Activated naive CD4-positive, alpha-beta T cell treated with anti-CD3 and anti-CD28 coated beads, Interleukin-2, amount 10 ng/mL, durations not matched to agents 7 days and 5 days (primary cell): Measurements from ENCODE around the gene DTNBP1.
A peak's percentile ranks its signal among the peaks of the same experiment; 100 is the strongest.

Experiments used
- CTCF ChIA-PET: fragments of 350-600 bp; sonication (Branson Sonifier 250); formaldehyde crosslinking; loops from one replicate; lab custom pipeline; 2021; ENCODE audit warnings: antibody characterized with exemption; lab: Charles Lee
- DNase-seq: peaks from one replicate; pipeline ENCODE4 v3.0.0-alpha.2; 2020
- H3K27ac Mint-ChIP-seq: one replicate; pipeline ENCODE4 v1.8.0; 2021; ENCODE audit warnings: mild to moderate bottlenecking, moderate library complexity, mixed read lengths
- H3K27me3 Mint-ChIP-seq: one replicate; pipeline ENCODE4 v1.8.0; 2021; ENCODE audit warnings: mild to moderate bottlenecking, mixed read lengths
- H3K36me3 Mint-ChIP-seq: one replicate; pipeline ENCODE4 v1.8.0; 2021; ENCODE audit warnings: mixed read lengths
- H3K4me1 Mint-ChIP-seq: one replicate; pipeline ENCODE4 v1.8.0; 2021; ENCODE audit warnings: mixed read lengths
- H3K4me3 Mint-ChIP-seq: one replicate; pipeline ENCODE4 v1.8.0; 2021; ENCODE audit warnings: mild to moderate bottlenecking, moderate library complexity, mixed read lengths
- H3K9me3 Mint-ChIP-seq: one replicate; pipeline ENCODE4 v1.8.0; 2021; ENCODE audit warnings: mixed read lengths

DTNBP1 gene, protein sequence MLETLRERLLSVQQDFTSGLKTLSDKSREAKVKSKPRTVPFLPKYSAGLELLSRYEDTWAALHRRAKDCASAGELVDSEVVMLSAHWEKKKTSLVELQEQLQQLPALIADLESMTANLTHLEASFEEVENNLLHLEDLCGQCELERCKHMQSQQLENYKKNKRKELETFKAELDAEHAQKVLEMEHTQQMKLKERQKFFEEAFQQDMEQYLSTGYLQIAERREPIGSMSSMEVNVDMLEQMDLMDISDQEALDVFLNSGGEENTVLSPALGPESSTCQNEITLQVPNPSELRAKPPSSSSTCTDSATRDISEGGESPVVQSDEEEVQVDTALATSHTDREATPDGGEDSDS

GRCh38 chr6:15662326-15663129 is at the start of gene DTNBP1:
TSS of gene DTNBP1 (minus strand) at chr6:15663028. CDS start at chr6:15662869, 159 bp downstream.
- peak within 1 kb of the TSS; percentile 82 for H3K4me3 Mint-ChIP-seq
- peak; percentile 86 for DNase-seq
- H3K27me3 Mint-ChIP-seq: peaks cover 15% of the 10 kb centered on the region
- H3K36me3 Mint-ChIP-seq: peaks cover 16% of the 10 kb centered on the region
- CTCF ChIA-PET: interaction anchor here (0.7 kb wide), 1 partner anchor 29 kb away, joined by 3 read pairs; no protein-coding TSS in a partner anchor
- H3K9me3 Mint-ChIP-seq: no peaks in the 10 kb centered on the region
- H3K27ac Mint-ChIP-seq: peak within 1 kb of the TSS; percentile 87
- peaks cover 31% of the 10 kb centered on the region for H3K4me1 Mint-ChIP-seq

- Mint-ChIP-seq H3K9me3 (no peaks in the 10 kb centered on the region), H3K4me3 (no peak overlapping the region), H3K4me1 (no peaks in the 10 kb centered on the region), H3K27me3 (peaks cover 8% of the 10 kb centered on the region), H3K27ac (no peak overlapping the region), H3K36me3 (no peaks in the 10 kb centered on the region)
- no peak for DNase-seq
- CTCF ChIA-PET: no interaction called here
These were observed 46.9 kb upstream of the DTNBP1 start for GRCh38 chr6:15709651-15710269.

DNA sequence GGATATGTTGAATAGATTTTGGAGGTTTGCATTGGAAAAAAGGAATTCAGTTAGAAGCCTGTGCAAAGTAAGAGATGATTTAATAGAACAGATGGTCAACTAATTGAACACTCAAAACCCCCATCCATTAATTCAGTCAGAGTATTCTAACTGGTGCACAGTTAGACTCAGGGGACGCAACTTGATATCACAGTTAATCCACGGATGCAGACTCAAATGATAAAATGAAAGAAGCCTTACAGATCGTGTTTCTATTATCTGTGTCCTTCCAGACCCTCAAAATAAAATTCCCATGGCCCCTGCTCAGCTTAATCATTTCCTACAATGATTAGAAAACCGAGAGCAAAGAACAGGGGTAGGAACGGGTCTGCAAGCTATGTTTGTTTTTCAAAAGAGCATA is 45.4 kb upstream of the DTNBP1 start:
- Mint-ChIP-seq H3K4me3 (no peak overlapping the region), H3K9me3 (no peaks in the 10 kb centered on the region), H3K36me3 (no peaks in the 10 kb centered on the region), H3K27ac (no peak overlapping the region), H3K27me3 (peaks cover 8% of the 10 kb centered on the region), H3K4me1 (no peaks in the 10 kb centered on the region)
- DNase-seq: no peak
- CTCF ChIA-PET: interaction anchor here (0.6 kb wide), 1 partner anchor 20 kb away, joined by 3 read pairs; no protein-coding TSS in a partner anchor

- Mint-ChIP-seq H3K36me3 (no peaks in the 10 kb centered on the region), H3K27me3 (peaks cover 13% of the 10 kb centered on the region), H3K4me3 (no peak overlapping the region), H3K27ac (no peak overlapping the region), H3K9me3 (no peaks in the 10 kb centered on the region), H3K4me1 (no peaks in the 10 kb centered on the region)
- DNase-seq: no peak
- CTCF ChIA-PET: no interaction called here
These were observed 43.2 kb upstream of the DTNBP1 start for GRCh38 chr6:15705981-15706380.

DNA sequence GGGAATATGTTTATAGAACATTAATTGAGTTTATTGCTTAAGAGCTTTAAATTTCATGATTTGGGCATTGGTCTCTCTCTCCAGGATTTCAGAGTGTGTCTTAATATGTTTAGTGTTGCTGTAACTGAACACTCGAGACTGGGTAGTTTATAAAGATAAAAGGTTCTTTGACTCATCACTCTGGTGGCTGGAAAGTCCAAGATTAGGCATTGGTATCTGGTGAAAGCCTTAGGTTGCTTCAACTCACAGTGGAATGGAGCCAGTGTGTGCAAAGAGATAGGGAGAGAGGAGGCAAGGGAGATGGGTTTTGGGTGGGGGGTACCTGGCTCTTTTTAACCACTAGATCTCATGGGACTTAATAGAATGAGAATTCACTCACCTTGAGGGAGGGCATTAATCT is 35.6 kb upstream of the DTNBP1 start:
- Mint-ChIP-seq H3K9me3 (no peaks in the 10 kb centered on the region), H3K4me1 (no peaks in the 10 kb centered on the region), H3K36me3 (no peaks in the 10 kb centered on the region), H3K4me3 (no peak overlapping the region), H3K27me3 (peaks cover 8% of the 10 kb centered on the region), H3K27ac (no peak overlapping the region)
- DNase-seq: no peak
- CTCF ChIA-PET: interaction anchor here (1.0 kb wide), 1 partner anchor 507 kb away, joined by 3 read pairs; no protein-coding TSS in a partner anchor

GRCh38 chr6:15697895-15698294 is 35.1 kb upstream of the DTNBP1 start:
- H3K9me3 Mint-ChIP-seq: no peaks in the 10 kb centered on the region
- H3K36me3 Mint-ChIP-seq: no peaks in the 10 kb centered on the region
- no peak overlapping the region for H3K27ac Mint-ChIP-seq
- no peaks in the 10 kb centered on the region for H3K4me1 Mint-ChIP-seq
- no peak overlapping the region for H3K4me3 Mint-ChIP-seq
- H3K27me3 Mint-ChIP-seq: peaks cover 14% of the 10 kb centered on the region
- CTCF ChIA-PET: interaction anchor here (1.0 kb wide), 1 partner anchor 508 kb away, joined by 3 read pairs; no protein-coding TSS in a partner anchor
- no peak for DNase-seq

DNA sequence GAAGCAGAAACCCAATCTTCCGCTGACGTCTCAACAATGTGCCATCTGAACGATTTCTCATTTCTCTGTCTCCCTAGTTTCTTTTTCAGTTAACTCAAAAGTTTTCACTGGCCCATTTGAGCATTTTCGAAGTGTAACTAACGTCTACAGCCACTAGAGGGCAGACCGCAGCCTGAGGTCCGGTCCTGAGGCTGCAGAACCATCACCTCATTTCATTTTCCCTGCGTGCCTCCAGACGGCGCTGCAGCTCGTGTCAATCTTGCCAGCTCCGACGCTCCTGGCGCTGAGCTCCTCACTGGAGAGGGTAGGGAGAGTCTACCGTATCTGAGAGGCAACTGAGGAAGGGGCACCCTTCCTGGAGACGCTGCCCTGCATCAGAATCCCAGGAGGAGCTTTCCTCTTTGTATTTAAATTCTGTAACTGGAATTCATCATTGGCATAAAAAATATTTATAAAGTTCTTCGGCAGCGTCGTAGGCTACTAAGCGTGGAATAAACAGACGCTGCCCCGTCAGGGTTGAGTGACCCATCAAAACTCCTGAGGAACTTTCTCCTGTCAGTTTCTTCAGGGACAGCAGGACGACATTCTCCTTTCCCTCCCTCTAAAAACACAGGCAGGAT is 28.5 kb upstream of the DTNBP1 start:
- H3K4me1 Mint-ChIP-seq: peaks cover 10% of the 10 kb centered on the region
- H3K9me3 Mint-ChIP-seq: no peaks in the 10 kb centered on the region
- no peaks in the 10 kb centered on the region for H3K36me3 Mint-ChIP-seq
- no peak overlapping the region for H3K27ac Mint-ChIP-seq
- CTCF ChIA-PET: interaction anchor here (0.6 to 3.3 kb wide), 24 partner anchors 9 to 516 kb away, joined by 3 to 65 read pairs (median 4); partner anchors contain the start of gene MYLIP
- peaks cover 16% of the 10 kb centered on the region for H3K27me3 Mint-ChIP-seq
- H3K4me3 Mint-ChIP-seq: no peak overlapping the region
- DNase-seq: peak; percentile 85

- DNase-seq: no peak
- Mint-ChIP-seq H3K4me1 (peaks cover 10% of the 10 kb centered on the region), H3K27ac (no peak overlapping the region), H3K9me3 (no peaks in the 10 kb centered on the region), H3K36me3 (no peaks in the 10 kb centered on the region), H3K4me3 (no peak overlapping the region), H3K27me3 (peaks cover 12% of the 10 kb centered on the region)
- CTCF ChIA-PET: no interaction called here
These were observed 27.7 kb upstream of the DTNBP1 start for GRCh38 chr6:15690510-15690909.

DNA sequence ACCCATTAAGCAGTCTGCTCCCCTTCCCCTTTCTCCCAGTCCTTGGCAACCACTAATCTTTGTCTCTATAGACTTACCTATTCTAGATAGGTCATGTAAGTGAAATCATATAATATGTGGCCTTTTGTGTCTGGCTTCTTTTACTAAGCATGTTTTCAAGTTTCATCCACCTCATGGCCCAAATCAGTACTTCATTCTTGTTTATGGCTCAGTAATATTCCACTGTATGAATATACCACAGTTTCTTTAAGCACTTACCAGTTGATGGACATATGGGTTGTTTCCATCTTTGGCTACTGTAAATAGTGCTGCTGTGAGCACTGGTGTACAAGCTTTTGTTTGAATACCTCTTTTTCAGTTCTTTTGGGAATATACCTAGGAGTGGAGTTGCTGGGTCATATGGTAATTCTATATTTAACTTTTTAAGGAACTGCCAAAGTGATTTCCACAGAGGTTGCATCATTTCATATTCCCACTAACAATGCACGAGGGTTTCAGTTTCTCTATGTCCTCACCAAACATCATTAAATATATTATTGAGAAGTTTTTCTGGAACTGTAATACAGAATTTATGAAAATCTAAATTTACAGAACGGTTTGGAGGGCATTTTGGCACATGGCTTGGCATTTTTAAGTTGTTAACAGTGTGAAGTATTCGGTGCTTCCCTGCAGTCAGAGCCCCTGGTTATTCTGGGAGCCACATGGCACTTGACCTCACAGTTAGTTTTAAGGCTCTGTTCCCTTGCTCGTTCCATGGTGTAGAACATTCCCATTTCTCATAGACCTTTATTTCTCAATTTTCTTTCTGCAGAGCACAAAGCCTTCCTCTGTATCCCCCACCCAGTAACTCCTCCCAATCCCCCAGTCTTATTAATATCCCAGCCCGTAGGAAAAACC is 27.0 kb upstream of the DTNBP1 start:
- Mint-ChIP-seq H3K4me1 (peaks cover 10% of the 10 kb centered on the region), H3K36me3 (no peaks in the 10 kb centered on the region), H3K9me3 (no peaks in the 10 kb centered on the region), H3K4me3 (no peak overlapping the region), H3K27me3 (peaks cover 15% of the 10 kb centered on the region), H3K27ac (no peak overlapping the region)
- DNase-seq: no peak
- CTCF ChIA-PET: no interaction called here

DNA sequence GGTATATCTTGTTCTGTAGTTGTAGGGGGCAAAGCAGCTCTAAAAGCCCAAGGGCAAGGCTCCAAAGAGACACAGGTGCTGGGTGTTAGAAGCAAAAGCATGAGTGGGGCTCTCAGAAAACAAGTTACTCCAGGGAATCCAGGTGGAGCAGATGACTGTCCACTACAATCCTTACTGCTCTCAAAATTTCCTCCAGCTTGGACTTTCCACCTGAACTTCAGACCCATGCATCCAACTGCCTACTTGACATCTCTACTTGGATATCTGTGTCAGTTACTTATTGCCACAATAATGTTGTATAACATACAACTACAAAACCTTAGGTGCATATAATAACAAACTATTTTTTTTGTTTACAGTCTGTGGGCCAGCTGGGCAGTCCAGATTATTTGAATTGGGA is 22.8 kb upstream of the DTNBP1 start:
- CTCF ChIA-PET: interaction anchor here (1.2 kb wide), 2 partner anchors 497 to 520 kb away, joined by 4 to 5 read pairs; no protein-coding TSS in a partner anchor
- Mint-ChIP-seq H3K9me3 (no peaks in the 10 kb centered on the region), H3K27me3 (peaks cover 13% of the 10 kb centered on the region), H3K4me3 (no peak overlapping the region), H3K36me3 (no peaks in the 10 kb centered on the region), H3K27ac (no peak overlapping the region), H3K4me1 (peaks cover 2% of the 10 kb centered on the region)
- no peak for DNase-seq

DNA sequence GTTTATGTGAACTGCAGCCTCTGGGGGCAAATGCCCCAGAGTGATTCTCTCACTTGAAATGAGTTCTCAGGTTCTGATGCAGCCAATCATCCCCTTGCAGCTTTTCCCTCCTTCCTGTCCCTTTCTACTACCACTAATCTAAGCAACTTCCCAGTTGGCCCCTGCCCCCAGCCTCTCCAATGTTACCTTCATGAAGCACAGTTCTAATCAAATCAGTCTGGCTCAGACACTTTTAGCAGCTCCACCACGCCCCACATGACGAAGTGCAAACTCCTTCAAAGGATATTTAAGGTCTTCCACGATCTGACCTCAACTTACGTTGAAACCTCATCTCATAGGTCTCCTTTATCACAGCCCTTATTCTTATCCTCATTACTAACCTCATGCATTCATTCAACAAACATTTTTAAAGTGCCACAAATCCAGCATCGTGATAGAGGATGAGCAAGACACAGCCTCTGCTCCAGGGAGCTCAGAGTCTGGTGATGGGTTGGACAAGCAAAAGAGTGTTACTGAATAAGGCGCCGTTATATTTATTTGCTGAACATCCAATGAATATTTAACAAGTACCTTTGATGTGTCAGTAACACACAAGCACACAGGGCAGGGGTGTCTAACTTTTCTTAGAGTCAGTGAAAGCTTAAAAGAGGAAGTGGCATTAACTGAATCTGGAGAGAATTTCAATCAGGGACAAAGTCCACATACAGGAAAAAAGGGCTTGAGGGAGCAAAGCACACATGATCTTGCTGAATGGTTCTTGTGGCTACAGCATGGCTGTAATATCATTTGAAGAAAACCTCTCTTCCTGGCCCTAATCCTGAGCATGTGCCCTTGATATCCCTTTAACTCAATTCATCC is 20.4 kb upstream of the DTNBP1 start:
- H3K4me3 Mint-ChIP-seq: no peak overlapping the region
- CTCF ChIA-PET: interaction anchor here (1.2 kb wide), 1 partner anchor 500 kb away, joined by 3 read pairs; no protein-coding TSS in a partner anchor
- peaks cover 13% of the 10 kb centered on the region for H3K27me3 Mint-ChIP-seq
- no peaks in the 10 kb centered on the region for H3K4me1 Mint-ChIP-seq
- no peaks in the 10 kb centered on the region for H3K9me3 Mint-ChIP-seq
- no peak overlapping the region for H3K27ac Mint-ChIP-seq
- DNase-seq: no peak
- H3K36me3 Mint-ChIP-seq: no peaks in the 10 kb centered on the region

GRCh38 chr6:15681946-15682345 is 19.1 kb upstream of the DTNBP1 start:
- Mint-ChIP-seq H3K4me3 (no peak overlapping the region), H3K27ac (no peak overlapping the region), H3K27me3 (peaks cover 13% of the 10 kb centered on the region)

More at GRCh38 chr6:15681946-15682345, 19.1 kb upstream of the DTNBP1 start:
- H3K4me1 Mint-ChIP-seq: no peaks in the 10 kb centered on the region
- H3K36me3 Mint-ChIP-seq: no peaks in the 10 kb centered on the region
- no peaks in the 10 kb centered on the region for H3K9me3 Mint-ChIP-seq
- no peak for DNase-seq
- CTCF ChIA-PET: interaction anchor here (1.4 kb wide), 1 partner anchor 10 kb away, joined by 8 read pairs; no protein-coding TSS in a partner anchor
